Measurements from ENCODE around the gene GATAD2A.
A peak's percentile ranks its signal among the peaks of the same experiment; 100 is the strongest.
"Not testable (repeated sequence)": the region's sequence is repeated elsewhere in the genome, so short reads cannot be mapped to it uniquely, and the experiment has no call there.

The GATAD2A gene

DNA sequence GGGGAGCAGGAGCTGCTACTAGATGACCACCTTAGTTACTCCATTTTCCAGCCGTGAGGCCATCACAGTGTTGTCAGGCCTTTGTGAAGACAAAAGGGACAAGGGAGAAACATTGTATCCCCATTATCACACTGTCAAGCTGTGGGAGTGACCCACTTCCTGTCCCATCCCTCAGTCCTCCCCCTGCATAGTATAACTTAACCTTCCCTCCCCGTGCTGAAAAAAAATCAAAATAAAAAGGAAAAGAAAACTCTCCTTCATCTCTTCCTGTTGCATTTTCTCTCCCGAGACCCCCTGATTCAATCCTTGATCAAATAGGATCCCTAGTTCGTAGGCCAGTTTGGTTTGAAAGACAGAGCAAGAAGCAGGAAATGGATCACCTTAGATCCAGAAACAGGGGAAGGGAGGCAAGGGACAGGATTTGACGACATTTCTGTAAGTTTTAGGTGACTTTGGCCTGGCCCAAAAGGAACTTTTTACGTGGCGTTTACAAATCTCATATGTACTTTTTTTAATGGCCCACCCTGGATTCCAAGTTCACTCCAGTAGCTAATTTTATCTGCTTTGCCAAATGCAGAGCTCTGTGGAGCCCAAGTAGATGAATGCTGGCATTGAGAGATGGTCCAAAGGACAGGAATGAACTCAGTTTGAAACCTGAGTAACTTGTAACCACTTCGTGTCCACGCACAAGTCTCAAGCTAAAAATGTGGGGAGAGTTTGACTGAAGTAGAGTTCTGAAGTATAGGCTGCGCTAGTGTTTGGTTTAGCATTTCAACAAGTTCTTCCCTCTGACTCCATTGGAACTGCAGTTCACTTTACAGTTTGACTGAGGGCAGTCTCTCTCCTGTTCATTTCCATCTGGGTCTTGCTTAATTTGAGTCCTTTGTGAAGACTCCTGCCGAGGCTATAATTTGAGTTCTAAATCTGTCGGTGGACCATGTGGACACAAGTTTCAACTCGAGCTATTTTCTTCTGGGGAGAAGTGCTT, 16.6 kb upstream of the GATAD2A start:
- DNase-seq, result no peak

DNA sequence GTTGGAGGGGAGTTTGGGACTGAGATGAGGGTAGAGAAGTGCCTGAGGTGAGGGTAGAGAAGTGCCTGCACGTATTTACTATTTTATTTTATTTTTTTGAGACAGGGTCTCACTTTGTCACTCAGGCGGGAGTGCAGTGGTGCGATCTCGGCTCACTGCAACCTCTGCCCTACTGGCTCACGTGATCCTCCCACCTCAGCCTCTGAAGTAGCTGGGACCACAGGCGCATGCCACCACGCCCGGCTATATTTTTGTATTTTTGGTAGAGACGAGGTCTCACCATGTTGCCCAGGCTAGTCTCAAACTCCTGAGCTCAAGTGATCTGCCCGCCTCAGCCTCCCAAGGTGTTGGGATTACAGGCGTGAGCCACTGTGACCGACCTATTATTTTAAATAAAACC, 15.8 kb upstream of the GATAD2A start:
- DNase-seq, result not testable (repeated sequence)

DNA sequence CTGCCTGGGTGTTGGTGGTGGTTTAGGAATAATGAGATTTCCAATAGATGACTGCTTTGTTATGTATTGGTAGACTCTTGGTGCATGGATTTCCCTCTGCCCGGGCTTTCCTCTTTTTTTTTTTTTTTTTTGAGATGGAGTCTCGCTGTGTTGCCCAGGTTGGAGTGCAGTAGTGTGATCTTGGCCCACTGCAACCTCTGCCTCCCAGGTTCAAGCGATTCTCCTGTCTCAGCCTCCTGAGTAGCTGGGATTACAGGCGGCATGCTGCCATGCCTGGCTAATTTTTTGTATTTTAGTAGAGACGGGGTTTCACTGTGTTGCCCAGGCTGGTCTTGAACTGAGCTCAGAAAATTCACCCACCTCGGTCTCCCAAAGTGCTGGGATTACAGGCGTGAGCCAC, 11.1 kb upstream of the GATAD2A start:
- not testable (repeated sequence) for DNase-seq

DNA sequence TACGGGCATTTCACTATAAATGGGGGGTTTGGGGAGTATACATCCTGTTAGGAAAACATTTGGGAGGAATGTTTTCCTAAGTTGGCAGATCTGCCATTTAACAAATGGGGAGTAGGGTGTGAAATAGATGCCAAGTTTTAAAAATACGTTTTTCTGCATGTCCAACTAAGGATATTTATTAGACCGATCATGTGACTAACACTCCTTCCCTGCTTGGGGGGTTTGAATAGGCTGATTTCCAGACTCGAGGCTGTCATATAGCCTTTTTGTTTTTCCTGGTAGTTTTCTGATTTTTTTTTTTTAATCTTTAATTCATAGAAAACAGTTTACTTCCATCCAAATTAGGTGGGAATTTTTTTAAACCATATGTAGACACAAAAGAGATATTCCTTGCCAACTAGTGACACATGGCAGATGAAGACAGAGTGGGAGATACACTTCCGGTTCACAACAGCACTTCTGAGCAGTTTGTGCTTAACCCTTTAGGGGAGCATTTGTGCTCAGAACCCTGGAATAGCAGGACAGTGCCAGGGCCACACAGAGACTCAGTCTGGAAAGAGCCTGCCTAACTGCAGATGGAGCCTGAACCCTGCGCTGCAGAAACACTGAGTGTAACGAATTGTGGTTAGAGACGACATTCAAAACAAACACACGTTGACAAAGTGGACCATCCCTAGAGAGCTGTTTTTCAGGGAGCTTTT, 5.6 kb upstream of the GATAD2A start:
- DNase-seq, result no peak

DNA sequence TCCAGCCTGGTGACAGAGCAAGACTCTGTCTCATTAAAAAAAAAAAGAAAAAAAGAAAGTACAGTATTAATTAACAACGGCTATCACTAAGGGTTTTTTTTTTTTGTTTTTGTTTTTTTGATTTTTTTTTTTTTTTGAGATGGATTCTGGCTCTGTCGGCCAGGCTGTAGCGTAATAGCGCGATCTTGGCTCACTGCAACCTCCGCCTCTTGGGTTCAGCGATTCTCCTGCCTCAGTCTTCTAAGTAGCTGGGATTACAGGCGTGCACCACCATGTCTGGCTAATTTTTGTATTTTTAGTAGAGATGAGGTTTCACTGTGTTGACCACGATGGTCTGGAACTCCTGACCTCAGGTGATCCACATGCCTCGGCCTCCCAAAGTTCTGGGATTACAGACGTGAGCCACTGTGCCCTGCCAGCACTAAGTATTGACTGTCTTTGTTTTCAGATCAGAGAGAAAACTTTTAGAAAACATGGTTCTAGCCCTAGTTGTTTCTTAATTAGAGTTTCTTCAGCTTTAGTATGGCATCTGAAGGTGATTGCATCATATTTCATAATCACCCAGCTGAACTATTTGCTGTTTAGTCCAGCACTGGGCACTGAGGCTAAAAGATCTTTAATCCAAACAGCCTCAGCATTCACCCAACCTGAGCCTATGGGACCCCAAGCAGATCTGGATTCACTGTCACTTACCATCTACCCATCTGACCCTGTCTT, 2.7 kb upstream of the GATAD2A start:
- peak; percentile 53 for DNase-seq

DNA sequence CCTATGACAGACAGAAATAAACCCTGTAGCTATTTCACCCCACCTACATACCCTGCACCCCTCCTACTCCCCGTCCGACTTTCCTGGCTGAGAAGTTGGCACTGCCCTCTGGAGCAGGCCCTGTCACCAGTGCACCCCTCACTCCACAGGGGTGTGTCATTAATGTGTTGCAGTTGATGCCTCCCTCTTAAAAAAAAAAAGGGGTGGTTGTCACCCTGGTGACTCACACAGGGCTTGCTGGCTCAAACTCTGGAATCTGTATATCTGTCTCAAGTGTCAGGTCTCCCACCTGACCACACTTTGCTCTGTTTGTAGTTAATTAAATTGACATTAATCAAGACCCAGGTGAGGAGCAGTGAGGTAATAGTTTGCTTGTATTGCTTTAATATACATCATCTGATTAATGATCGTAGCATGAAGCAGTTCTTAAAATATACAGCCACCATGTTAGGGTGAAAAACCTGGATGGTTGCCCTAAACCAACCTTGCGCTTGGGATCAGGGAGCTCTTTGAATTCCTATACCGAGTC, 2.0 kb upstream of the GATAD2A start:
- DNase-seq, result peak; percentile 61

DNA sequence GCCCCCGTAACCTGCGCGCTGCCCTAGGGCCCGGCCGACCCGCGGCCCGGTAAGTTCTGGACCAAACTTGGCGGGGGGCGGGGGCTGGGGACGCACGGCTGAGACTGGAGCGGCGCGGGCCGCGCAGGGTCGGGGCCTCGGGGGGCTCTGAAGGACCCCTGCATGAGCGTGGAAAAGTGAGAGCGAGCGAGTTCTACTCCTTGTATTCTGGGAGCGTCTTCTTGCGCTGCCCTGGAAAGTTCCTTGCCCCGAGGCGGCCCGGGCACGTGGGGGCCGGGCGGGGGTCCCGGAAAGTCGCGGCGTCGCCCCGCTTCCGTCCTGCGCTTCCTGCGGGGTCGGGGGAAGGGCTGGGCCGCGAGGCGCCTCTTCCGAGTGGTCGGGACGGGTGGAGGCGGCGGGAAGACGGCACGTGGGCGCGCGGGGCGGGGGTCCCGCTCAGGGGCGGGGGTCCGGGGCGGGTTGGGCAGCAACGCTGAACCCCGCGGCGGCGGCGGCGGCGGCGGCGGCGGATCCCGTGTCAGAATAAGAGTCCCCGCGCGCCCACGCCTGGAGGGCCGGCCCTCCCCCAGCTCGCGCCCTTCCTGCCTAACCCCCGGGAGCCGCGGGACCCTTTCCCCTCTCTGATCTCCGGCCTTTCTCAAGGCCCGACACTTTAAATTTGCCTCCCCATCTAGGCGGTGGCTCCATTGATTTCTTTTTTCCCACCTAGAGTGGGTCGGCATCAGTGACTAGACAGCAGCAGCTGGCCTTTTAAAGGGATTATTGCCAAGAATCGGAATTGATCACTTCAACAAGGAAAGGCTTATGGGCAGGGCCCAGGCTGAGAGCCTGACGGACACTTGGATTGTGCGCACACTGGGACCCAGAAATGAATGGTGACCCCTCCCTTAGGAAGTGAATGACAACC, 749 bp downstream of the GATAD2A start:
- peak; percentile 50 for DNase-seq

DNA sequence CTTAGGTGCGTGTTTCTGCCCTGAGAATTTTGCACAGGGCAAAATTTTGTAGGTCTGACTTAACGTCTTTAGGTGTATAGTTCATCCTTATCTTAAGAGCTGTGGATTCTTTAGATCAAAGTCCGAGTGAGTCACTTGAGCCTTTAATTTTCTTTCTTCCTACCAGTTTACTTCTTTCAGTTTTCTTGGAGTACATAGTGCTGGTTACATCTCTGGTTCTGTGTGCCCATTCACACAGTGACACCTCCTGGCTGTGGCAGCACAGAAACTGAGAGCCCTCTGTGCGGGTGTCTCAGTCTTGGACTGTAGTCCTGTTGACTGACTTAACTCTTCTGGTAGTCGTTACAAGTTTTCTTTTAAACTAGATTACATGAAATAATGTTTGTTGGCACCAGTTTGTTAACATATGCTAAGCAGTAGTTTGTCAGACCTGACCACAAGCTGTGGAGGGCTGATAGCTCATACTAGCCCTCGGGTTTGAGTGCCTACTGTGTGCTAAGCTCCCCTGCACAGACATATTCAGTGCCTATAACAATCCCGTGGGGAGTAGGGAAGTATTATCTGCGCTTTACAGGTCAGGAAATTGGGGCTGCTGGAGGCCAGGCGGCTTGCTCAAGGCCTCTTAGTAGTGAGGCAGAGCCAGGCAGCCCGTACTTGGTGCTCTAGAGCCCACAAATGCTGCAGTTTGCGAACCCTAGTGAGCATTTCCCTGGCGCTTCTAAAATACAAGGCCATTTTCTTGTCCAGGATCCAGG, 1.6 kb downstream of the GATAD2A start:
- DNase-seq, result peak; percentile 80

DNA sequence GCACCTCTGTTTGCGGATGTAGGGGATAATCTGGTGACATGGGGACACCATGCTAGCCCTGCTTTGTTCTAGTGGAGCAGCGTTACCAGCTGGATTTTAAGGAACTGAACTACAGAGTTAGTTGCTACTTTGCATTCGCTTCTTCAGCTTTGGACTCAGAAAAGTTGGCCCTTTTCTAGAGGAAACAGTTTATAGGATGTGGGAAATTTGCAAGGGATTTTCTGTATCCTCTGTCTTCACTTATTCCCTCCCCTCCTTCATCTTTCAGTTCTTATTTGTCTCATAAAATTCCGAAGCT, 2.1 kb downstream of the GATAD2A start:
- DNase-seq, result peak; percentile 29

DNA sequence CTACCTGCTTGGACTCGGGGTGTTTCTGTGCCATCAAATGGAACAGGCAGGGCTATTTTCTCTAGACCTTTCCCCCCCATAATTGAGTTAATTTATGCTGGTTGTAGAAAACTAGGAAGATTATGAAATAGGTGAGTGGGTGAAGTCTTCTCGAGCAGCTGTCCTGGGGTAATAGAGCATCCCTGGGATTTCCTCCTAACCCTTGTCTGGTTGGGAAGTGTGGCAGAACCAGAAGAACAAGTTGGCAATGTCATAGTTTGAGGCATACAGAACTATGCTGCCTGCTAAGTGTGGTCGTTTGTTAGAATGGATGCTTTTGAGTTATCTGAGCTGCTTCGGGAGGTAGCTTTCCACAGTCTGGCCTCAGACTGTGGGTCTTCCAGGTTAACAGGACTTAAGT, 3.7 kb downstream of the GATAD2A start:
- no peak for DNase-seq

DNA sequence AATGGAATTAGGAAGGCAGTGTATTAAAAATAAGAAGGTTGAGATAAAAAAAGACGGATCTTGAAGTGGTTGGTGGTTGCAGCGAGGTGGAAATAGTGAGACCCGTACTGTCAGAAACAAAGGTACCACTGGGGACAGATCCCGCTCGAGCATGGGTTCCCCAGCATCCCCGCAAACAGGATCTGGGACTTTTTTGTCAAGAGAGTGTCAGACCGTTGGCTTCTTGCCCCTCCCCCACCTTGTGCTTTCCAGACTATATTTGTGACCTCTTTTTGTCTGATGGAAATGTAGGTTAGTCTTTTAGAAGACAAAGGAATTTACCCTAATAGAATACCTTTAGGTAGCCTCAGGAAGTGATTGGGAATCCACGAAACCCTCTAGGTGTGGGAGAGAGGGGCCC, 4.2 kb downstream of the GATAD2A start:
- DNase-seq, result no peak

DNA sequence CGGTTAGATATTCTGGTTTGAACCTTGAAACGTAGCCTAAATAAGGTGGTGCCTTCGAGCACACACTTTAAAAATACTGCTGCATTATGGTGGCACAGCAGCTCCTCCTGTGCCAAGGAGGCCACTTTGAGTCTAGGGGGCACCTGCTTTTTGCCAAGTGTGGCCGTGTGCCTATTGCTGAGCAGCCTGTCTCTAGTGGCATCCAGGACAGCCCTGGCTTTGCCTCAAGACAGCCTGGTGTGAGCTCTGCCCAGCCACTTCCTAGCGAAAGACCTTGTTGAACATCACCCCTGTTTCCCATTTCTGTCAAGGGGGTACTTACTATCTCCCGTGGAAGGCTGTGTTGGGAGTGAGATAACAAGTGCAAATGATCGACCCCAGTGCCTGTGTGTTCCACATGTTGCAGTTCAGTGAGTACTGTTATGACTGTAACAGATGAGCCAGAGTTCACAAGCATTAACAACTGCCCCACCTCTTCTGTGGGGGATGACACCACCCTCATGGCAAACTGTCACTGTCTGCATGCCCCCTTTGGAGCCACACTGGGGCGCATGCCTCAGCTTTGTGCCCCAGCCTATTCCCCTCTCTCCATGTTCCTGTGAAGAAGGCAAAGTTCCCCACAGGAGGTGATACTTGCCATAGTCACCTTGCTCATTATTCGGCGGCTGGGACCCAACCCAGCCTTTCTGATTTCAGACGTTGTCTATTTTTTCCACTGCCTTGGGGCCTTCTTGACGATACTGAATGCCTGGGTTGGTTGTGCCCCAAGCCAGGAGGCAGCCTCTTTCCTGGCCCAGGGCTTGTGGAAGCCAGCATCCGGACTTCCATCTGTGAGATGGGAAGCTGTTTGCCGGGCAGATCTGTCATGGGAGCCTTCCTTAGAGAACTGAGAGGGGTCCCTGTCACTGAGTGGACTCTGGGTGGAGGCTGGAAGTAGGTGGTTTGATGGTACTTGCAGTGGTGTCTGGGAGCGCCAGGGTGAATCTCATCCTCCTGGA, 5.4 kb downstream of the GATAD2A start:
- DNase-seq, result no peak

DNA sequence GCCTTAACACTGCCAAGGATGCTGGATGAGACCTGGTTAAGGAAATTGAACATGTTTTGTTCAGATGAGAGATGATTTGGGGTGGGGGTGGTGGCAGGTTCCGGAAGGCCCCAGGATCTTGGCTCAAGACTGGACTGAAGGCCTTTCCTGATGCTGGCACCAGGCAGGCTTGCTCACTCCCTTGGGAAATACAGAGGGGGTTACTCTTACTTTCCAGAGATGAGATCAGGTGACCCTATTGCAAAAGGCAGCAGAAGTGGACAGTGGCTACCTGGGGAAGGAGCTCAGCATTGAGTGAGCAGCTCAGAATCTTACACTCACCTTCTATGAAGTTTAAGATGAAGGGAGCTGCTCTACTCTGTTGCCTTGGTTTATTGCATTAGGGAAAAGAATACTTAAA, 10.8 kb downstream of the GATAD2A start:
- no peak for DNase-seq

DNA sequence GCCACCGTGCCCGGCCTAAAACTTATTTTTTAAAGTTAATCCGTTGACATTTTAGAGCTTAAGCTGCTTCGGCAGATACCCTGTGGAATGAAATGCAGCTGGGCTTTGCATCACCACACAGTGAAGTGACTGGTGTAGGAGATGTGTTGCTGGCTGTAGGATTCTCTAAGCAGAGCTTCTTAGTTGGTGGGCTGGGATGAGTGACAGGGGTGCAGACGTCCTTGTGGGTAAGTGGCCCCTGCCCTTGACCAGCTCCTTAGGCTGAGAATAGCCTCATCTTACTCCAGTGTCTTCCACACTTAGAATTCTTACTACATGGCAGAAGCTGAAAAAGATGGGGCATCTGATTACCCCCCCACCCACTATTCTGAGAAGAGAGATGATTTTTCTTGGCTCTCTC, 11.6 kb downstream of the GATAD2A start:
- DNase-seq, result no peak

DNA sequence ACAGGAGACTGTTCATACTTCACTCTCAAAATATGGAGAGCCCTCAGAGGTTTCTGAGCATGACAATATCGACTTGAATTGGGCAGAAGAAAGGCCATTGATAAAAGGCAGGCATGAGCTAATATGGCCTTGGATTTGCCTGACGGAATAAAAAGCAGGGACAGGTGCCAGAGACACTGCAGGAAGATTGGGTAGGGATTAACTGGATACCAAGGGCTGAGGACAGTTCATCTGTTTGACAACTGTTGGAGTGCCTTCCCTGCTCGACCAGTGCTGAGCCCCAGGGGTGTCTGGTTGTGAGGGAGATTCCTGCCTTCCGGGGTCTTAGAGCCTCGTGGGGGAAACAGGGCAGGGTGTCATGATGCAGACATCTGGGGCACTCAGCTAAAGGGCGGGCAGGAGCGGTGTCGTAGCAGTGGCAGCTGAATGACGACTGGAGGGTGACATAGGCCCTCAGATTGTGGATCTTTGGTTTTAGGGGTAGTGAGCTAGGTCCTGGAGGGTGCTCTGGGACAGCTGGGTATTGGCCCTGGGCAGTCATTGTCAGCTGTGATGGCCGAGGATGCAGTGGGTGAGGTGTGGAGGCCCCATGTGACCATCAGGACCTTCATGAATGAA, 12.3 kb downstream of the GATAD2A start:
- no peak for DNase-seq

DNA sequence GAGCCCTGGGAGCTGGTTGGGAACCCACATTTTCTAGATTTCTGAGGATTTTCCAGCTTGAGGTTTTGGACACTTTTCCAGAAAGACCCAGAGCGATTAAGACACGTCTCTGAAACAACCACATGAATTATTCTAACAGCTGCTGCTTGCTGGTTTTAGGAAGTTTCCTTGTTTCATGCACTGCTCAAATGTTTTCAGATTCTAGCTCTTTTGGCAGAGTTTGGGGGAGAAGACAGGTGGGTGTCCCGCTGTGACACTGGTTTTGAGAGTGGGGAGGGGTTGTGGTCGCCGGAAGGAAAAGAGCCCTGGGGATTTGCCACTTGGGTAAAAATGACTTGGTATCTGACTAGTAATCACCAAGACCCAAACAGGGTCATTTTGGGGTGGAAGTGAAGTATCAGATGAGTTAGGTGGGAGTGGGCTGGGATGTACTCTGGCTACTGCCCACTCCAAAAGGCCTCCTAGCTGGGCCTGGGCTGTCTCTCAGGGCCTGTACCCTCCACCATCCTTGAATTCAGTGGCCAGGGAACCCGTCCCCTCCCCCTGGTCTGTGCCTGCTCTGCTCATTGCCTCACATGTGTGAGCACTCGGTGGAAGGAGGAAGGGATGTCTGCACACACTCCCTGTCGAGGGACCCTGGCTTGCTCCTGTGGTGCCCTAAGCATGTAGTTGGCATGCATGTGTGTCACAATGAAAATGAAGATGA, 13.2 kb downstream of the GATAD2A start:
- no peak for DNase-seq

DNA sequence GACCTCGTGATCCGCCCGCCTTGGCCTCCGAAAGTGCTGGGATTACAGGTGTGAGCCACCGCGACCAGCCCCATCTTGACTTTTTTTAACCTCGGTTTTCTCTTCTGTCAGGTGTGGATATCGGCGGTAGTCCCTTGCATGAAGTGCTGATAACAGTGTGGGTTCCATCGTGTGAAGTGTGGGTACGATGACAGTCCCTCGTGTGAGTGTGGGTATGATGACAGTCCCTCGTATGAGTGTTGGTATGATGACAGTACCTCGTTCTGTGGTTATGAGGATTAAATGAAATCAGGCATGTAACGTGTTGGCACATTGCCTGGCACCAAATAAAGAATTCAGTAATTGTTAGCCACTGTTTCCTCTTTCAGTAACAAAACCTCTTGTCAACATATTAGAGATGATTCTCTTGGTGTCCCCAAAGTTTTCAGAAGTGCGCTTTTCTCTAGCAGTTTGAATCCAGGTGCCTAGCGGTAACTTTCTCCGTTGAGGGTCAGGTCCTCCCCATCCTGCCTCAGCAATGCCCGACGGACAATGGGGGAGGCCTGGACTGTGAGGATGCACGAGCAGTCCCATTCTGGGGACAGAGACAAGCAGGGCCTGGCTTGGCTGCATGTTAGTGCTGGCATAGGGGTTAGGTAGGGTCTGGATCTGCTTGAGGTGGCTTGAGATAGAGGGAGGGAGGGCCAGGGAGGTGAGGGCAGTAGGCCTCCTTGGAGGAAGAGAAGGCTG, 15.3 kb downstream of the GATAD2A start:
- peak; percentile 60 for DNase-seq

DNA sequence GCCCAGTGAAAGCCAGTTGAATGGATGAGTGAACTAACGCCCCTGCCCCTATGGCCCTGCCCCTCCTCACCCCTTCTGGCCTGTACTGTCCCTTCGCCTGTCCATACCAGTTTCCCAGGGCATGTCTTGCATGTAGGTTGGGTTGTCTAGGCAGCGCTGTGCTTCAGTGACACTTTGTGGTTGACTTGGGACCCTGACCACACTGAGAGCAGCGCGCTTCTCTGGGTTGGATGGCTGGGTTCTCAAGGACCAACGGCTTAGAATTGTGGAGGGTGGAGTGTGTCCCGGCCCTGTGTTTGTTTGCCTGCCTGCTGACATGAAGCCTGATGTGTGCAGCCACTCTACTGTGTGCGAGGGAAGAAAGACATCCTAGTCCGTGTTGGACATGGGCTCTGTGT, 15.8 kb downstream of the GATAD2A start:
- DNase-seq, result no peak

All from suppressor macrophage treated with lipopolysaccharide for 4 hours (primary cell).